Caco-2 (cell line): ENCODE data around the gene CDIP1. TPM values are rescaled to one million over a fixed set of nuclear protein-coding genes. Genes with fewer than 3 reads are reported as not detected.
A peak's percentile ranks its signal among the peaks of the same experiment; 100 is the strongest.

Experiments
- BruUV-seq: library from RNA; stranded (reverse); fragments of 400-500 nt; replicated peaks from 2 replicates; lab custom pipeline; 2021; lab: Mats Ljungman, UMichigan
- CTCF ChIA-PET: fragments of 300-600 bp; sonication (Branson Sonifier 250); formaldehyde crosslinking; loops from one replicate; lab custom pipeline; 2022; ENCODE audit warnings: antibody characterized with exemption; lab: Charles Lee
- POLR2A ChIA-PET: fragments of 300-600 bp; sonication (Branson Sonifier 250); formaldehyde crosslinking; loops from one replicate; lab custom pipeline; 2022; ENCODE audit warnings: antibody characterized with exemption; lab: Charles Lee
- DNase-seq, 2 experiments: peaks; one replicate each; pipeline versions ENCODE4 v3.0.0 to v3.0.0-alpha.2; 2020 to 2022
- H3K27me3 ChIP-seq: replicated peaks from 2 replicates; pipeline ENCODE4 v1.6.0; 2011; ENCODE audit warnings: low read length; ENCODE audit not compliant: control insufficient read depth, insufficient read depth
- H3K36me3 ChIP-seq: 2 replicates; pipeline ENCODE4 v1.5.1; 2011; ENCODE audit warnings: low read length; ENCODE audit not compliant: control insufficient read depth, insufficient read depth
- H3K4me1 ChIP-seq: fragments of 250-450 bp; sonication (Bioruptor Pico); 2 replicates; pipeline ENCODE4 v1.5.1; 2020; ENCODE audit warnings: mild to moderate bottlenecking
- H3K4me3 ChIP-seq: 2 replicates; pipeline ENCODE4 v1.5.1; 2011; ENCODE audit warnings: low read depth, mild to moderate bottlenecking, control low read depth, low read length
- H3K9me3 ChIP-seq: fragments of 250-450 bp; sonication (Bioruptor Pico); 2 replicates; pipeline ENCODE4 v1.5.1; 2020; ENCODE audit warnings: mild to moderate bottlenecking, moderate library complexity
- H3K27ac Mint-ChIP-seq: one replicate; pipeline ENCODE4 v1.8.0; 2022; ENCODE audit warnings: mixed read lengths; ENCODE audit not compliant: unreplicated experiment
- H3K27me3 Mint-ChIP-seq: one replicate; pipeline ENCODE4 v1.8.0; 2022; ENCODE audit warnings: mixed read lengths; ENCODE audit not compliant: insufficient read depth, unreplicated experiment
- H3K36me3 Mint-ChIP-seq: one replicate; pipeline ENCODE4 v1.8.0; 2022; ENCODE audit warnings: mild to moderate bottlenecking, mixed read lengths; ENCODE audit not compliant: insufficient read depth, unreplicated experiment
- H3K4me1 Mint-ChIP-seq: one replicate; pipeline ENCODE4 v1.8.0; 2022; ENCODE audit warnings: low read depth, mixed read lengths; ENCODE audit not compliant: unreplicated experiment
- H3K4me3 Mint-ChIP-seq: one replicate; pipeline ENCODE4 v1.8.0; 2022; ENCODE audit warnings: mild to moderate bottlenecking, moderate library complexity, mixed read lengths; ENCODE audit not compliant: unreplicated experiment
- H3K9me3 Mint-ChIP-seq: one replicate; pipeline ENCODE4 v1.8.0; 2022; ENCODE audit warnings: mixed read lengths; ENCODE audit not compliant: unreplicated experiment
- intact Hi-C: fragments of 100-400 bp; cut with micrococcal nuclease; formaldehyde crosslinking; loops from one replicate; pipeline ENCODE4 v1.10.0; 2022; ENCODE audit not compliant: unreplicated experiment
- total RNA-seq: library from RNA; stranded (reverse); gene quantifications from 2 replicates; pipeline ENCODE4 v1.2.3, GENCODE V29; 2022
- TF ChIP-seq, protein P1 (sequence below), 2 experiments: fragments of 200-600 bp in 1 of 2; IDR thresholded peaks; 1 replicate in 1 of 2; 2 replicates in 1 of 2; pipeline versions ENCODE4 v1.5.1 to v1.8.0; 2011 to 2022; ENCODE audit warnings: antibody characterized with exemption in 1 of 2, control low read depth in 1 of 2, inconsistent platforms in 1 of 2, low read depth in 1 of 2, low read length in 1 of 2, mild to moderate bottlenecking in 1 of 2, moderate library complexity in 1 of 2; ENCODE audit not compliant: insufficient read depth in 1 of 2, severe bottlenecking in 1 of 2, unreplicated experiment in 1 of 2

CDIP1 gene
- total RNA-seq, 1 experiment from 2014 or later = 51.7 TPM

DNA sequence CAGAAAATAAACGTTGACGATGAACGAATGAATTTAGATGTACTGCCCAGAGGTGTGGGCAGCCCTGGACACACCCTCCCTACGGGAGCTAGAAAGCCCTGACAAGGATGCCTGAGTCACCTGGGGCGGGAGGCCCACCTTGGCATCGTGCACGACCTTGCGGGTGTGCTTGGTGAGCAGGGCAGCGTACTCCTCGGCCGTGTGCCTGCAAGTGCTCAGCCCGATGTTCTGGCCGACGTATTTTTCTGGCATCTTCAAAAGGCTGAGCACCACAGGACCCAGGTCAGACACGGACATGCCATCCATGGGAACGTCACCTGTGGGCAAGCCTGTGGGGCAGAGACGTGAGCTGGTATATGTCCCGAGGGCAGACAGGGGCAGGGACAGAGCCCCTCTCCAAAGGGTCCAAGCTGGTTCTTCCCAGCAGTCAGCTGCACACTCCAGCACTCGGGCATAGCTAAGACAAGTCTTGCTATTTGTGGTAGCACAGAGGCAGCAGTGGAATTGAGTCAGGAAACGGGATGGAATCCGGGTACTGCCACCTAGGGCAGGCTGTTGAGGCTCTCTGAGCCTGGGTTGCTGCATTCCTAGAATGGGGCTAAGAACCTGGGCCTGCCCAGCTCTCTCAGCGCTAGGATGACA, 74.9 kb downstream of the CDIP1 start:
- Mint-ChIP-seq H3K4me3 (no peak overlapping the region), H3K4me1 (peaks cover 4% of the 10 kb centered on the region), H3K9me3 (no peaks in the 10 kb centered on the region), H3K27ac (peak overlapping the region; percentile 71), H3K27me3 (no peaks in the 10 kb centered on the region), H3K36me3 (peaks cover 51% of the 10 kb centered on the region)
- Histone ChIP-seq H3K9me3 (no peaks in the 10 kb centered on the region), H3K4me3 (no peak overlapping the region), H3K27me3 (no peaks in the 10 kb centered on the region), H3K4me1 (peaks cover 4% of the 10 kb centered on the region; the same call in 1 of the 2 replicates), H3K36me3 (peaks cover 1% of the 10 kb centered on the region; the same call in 1 of the 2 replicates)
- ChIA-PET CTCF (interaction anchor here (0.7 kb wide), 1 partner anchor 11 kb away, joined by 4 read pairs; the partner anchor contains the start of gene NMRAL1), POLR2A (interaction anchor here (0.6 kb wide), 1 partner anchor 28 kb away, joined by 3 read pairs; no protein-coding TSS in a partner anchor)
- DNase-seq = no peak
- intact Hi-C loops = no loop called here
- no TSS peak for BruUV-seq
- TF ChIP-seq, protein P1, sequence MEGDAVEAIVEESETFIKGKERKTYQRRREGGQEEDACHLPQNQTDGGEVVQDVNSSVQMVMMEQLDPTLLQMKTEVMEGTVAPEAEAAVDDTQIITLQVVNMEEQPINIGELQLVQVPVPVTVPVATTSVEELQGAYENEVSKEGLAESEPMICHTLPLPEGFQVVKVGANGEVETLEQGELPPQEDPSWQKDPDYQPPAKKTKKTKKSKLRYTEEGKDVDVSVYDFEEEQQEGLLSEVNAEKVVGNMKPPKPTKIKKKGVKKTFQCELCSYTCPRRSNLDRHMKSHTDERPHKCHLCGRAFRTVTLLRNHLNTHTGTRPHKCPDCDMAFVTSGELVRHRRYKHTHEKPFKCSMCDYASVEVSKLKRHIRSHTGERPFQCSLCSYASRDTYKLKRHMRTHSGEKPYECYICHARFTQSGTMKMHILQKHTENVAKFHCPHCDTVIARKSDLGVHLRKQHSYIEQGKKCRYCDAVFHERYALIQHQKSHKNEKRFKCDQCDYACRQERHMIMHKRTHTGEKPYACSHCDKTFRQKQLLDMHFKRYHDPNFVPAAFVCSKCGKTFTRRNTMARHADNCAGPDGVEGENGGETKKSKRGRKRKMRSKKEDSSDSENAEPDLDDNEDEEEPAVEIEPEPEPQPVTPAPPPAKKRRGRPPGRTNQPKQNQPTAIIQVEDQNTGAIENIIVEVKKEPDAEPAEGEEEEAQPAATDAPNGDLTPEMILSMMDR (IDR thresholded peaks at IDR 0.05; ENCODE audit: insufficient read depth in 1 of 2, low read depth in 1 of 2, low read length in 1 of 2, severe bottlenecking in 1 of 2, unreplicated experiment in 1 of 2) = no peak

GRCh38 chr16:4461250-4462085, 77.1 kb downstream of the CDIP1 start:
- peaks cover 4% of the 10 kb centered on the region; the same call in 1 of the 2 replicates for H3K4me1 ChIP-seq
- Mint-ChIP-seq H3K27ac (no peak overlapping the region), H3K4me1 (peaks cover 4% of the 10 kb centered on the region)

DNA sequence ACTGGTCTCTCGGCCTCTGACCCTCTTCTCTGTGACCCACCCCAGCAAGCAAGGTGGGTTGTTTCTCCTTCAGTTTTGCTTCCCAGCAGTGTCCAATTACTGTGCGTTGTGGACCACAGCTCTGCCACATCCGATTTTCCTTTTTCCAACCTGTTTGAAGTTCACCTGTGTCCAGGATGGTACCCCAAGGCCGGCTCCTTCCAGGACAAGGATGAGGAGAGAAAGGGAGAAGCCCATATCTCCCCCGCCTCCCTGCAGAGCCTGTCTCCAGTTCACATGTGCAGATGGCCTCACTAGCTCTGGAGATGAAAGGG, 77.7 kb downstream of the CDIP1 start:
- Mint-ChIP-seq H3K9me3 (no peaks in the 10 kb centered on the region), H3K36me3 (peaks cover 57% of the 10 kb centered on the region), H3K4me1 (peaks cover 4% of the 10 kb centered on the region), H3K27ac (no peak overlapping the region), H3K27me3 (no peaks in the 10 kb centered on the region), H3K4me3 (no peak overlapping the region)
- ChIA-PET POLR2A (no interaction called here), CTCF (interaction anchor here (0.6 to 0.7 kb wide), 2 partner anchors 86 to 771 kb away, joined by 3 to 5 read pairs; no protein-coding TSS in a partner anchor)
- TF ChIP-seq, protein P1 (IDR thresholded peaks at IDR 0.05; ENCODE audit: insufficient read depth in 1 of 2, low read depth in 1 of 2, low read length in 1 of 2, severe bottlenecking in 1 of 2, unreplicated experiment in 1 of 2) = no peak
- DNase-seq = no peak
- Histone ChIP-seq H3K4me1 (peaks cover 4% of the 10 kb centered on the region; the same call in 1 of the 2 replicates), H3K4me3 (no peak overlapping the region), H3K9me3 (no peaks in the 10 kb centered on the region), H3K27me3 (no peaks in the 10 kb centered on the region), H3K36me3 (peaks cover 1% of the 10 kb centered on the region; the same call in 1 of the 2 replicates)
- BruUV-seq = no TSS peak
- intact Hi-C loops = no loop called here

More at GRCh38 chr16:4461250-4462085, 77.1 kb downstream of the CDIP1 start:
- Histone ChIP-seq H3K4me3 (no peak overlapping the region), H3K9me3 (no peaks in the 10 kb centered on the region), H3K27me3 (no peaks in the 10 kb centered on the region), H3K36me3 (peaks cover 1% of the 10 kb centered on the region; the same call in 1 of the 2 replicates)
- ChIA-PET POLR2A (no interaction called here), CTCF (interaction anchor here (0.6 kb wide), 1 partner anchor 86 kb away, joined by 3 read pairs; no protein-coding TSS in a partner anchor)
- no peak for DNase-seq
- intact Hi-C loops = no loop called here
- H3K27me3 Mint-ChIP-seq = no peaks in the 10 kb centered on the region
- H3K36me3 Mint-ChIP-seq = peaks cover 56% of the 10 kb centered on the region
- H3K9me3 Mint-ChIP-seq = no peaks in the 10 kb centered on the region
- TF ChIP-seq, protein P1 (IDR thresholded peaks at IDR 0.05; ENCODE audit: insufficient read depth in 1 of 2, low read depth in 1 of 2, low read length in 1 of 2, severe bottlenecking in 1 of 2, unreplicated experiment in 1 of 2) = no peak
- no peak overlapping the region for H3K4me3 Mint-ChIP-seq
- BruUV-seq = no TSS peak
